Measurements from ENCODE around the gene CRLF1.

CRLF1 gene

DNA sequence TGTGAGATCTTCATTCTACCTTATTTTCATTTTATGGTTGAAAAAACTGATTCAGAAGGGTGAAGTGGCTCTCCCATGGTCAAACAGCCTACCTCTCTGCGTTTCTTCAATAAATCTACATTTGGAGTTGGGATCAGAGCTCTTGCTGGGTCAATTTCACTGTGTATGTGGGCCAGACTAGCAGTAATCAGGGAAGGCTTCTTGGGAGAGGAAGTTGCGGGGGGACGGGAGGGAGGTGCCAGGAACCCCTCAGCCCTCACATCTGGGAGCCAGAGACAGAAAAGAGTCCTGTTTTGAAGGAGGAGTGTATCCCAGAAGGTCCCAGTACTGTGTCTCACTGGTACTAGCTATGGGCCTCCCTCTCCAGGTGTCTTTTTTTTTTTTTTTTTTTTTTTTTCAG, 48.0 kb downstream of the CRLF1 start:
- Histone ChIP-seq H3K9ac (ENCODE audit: low read length in 5 of 5) (peak overlapping the region; percentile 88 to 96 (median 92)), H3K4me3 (ENCODE audit: low read depth in 1 of 5, low read length in 5 of 5) (peak overlapping the region; percentile 75 to 95 (median 88)), H3K9me3 (ENCODE audit: control insufficient read depth in 5 of 5, low read length in 5 of 5) (no peaks in the 10 kb centered on the region), H3K27me3 (ENCODE audit: control insufficient read depth in 5 of 5, insufficient read depth in 4 of 5, low read length in 5 of 5) (no peaks in the 10 kb centered on the region), H3K4me1 (ENCODE audit: control insufficient read depth in 5 of 5, insufficient read depth in 5 of 5, low read length in 5 of 5) (peaks cover 2 to 33% (median 32%) of the 10 kb centered on the region in 5 donors), H3K27ac (ENCODE audit: low read depth, low read length) (peak overlapping the region; percentile 86), H3K36me3 (ENCODE audit: control insufficient read depth in 5 of 5, insufficient read depth in 5 of 5, low read length in 5 of 5) (peaks cover 0 to 19% (median 9%) of the 10 kb centered on the region in 5 donors)

GRCh38 chr19:18558202-18558555, 48.4 kb downstream of the CRLF1 start:
- H3K27me3 ChIP-seq (ENCODE audit: control insufficient read depth in 5 of 5, insufficient read depth in 4 of 5, low read length in 5 of 5) = no peaks in the 10 kb centered on the region
- peak overlapping the region; percentile 88 to 96 (median 92) for H3K9ac ChIP-seq (ENCODE audit: low read length in 5 of 5)
- peak overlapping the region; percentile 86 for H3K27ac ChIP-seq (ENCODE audit: low read depth, low read length)
- peaks cover 2 to 33% (median 32%) of the 10 kb centered on the region in 5 donors for H3K4me1 ChIP-seq (ENCODE audit: control insufficient read depth in 5 of 5, insufficient read depth in 5 of 5, low read length in 5 of 5)
- peak overlapping the region; percentile 75 to 95 (median 88) for H3K4me3 ChIP-seq (ENCODE audit: low read depth in 1 of 5, low read length in 5 of 5)
- H3K36me3 ChIP-seq (ENCODE audit: control insufficient read depth in 5 of 5, insufficient read depth in 5 of 5, low read length in 5 of 5) = peaks cover 0 to 16% (median 9%) of the 10 kb centered on the region in 5 donors
- no peaks in the 10 kb centered on the region for H3K9me3 ChIP-seq (ENCODE audit: control insufficient read depth in 5 of 5, low read length in 5 of 5)

DNA sequence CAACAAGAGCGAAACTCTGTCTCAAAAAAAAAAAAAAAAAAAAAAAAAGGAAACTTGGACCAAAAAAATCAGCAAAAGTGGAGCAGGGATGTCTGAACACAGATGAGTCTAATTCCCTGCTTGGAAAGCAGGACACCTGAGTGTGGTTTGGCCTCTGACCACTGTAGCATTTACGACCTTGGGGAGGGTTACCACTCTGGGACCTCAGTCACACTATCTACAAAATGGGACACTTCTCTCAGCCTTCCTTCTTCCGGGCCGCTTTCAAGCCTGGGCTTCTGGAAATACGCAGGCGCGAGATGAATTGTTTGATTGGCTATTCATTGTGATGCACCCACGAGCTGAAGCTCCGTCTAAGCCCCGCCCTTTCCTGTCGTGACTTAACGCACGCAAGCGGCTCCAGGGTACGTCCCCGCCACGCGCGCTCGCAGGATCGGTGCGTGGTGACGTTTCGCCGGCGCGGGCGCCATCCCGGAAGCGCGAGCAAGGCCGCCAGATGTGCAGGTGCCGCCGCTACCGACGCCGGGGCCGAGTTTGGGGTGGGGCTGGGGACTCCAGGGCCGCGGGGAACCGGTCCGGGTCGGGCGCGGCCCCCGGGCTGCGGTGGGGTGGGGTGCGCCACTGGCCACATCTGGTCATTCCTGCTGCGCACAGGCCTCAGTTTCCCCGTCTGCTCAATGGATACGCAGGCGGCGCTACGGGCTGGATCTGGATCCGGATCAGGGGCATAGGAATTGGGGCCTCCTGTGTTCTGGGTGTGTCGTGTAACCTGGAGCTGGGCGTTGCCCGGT, 49.0 kb downstream of the CRLF1 start, which contains the start of gene KXD1:
Gene KXD1 (plus strand): TSS at position 460 of the 791 bp plus-strand sequence. CDS start 4,187 bp downstream, outside the sequence.
- Histone ChIP-seq H3K4me1 (ENCODE audit: control insufficient read depth in 5 of 5, insufficient read depth in 5 of 5, low read length in 5 of 5) (peaks cover 2 to 31% (median 29%) of the 10 kb centered on the region in 5 donors), H3K9ac (ENCODE audit: low read length in 5 of 5) (peak within 1 kb of the TSS; percentile 88 to 96 (median 92)), H3K36me3 (ENCODE audit: control insufficient read depth in 5 of 5, insufficient read depth in 5 of 5, low read length in 5 of 5) (peaks cover 0 to 10% (median 7%) of the 10 kb centered on the region in 5 donors), H3K9me3 (ENCODE audit: control insufficient read depth in 5 of 5, low read length in 5 of 5) (no peaks in the 10 kb centered on the region), H3K4me3 (ENCODE audit: low read depth in 1 of 5, low read length in 5 of 5) (peak within 1 kb of the TSS; percentile 75 to 95 (median 88)), H3K27me3 (ENCODE audit: control insufficient read depth in 5 of 5, insufficient read depth in 4 of 5, low read length in 5 of 5) (no peaks in the 10 kb centered on the region), H3K27ac (ENCODE audit: low read depth, low read length) (peak within 1 kb of the TSS; percentile 86)

DNA sequence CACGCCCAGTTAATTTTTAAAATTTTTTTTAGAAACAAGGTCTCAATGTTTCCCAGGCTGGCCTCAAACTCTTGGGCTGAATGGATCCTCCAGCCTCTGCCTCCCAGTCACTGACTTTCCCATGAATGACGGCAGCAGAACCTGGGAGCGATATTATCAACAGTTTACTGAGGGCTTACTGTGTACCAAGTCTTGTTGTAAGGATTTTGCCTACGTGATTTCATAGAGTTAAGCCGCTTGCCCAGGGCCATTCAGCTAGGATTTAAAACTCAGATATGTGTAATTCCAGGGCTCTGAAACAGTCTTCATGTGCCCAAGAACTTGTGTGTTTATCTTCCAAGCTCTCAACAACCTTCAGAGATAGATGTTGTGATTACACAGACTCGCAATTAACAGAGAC, 55.0 kb downstream of the CRLF1 start:
- H3K27me3 ChIP-seq (ENCODE audit: control insufficient read depth in 5 of 5, insufficient read depth in 4 of 5, low read length in 5 of 5) = no peaks in the 10 kb centered on the region
- no peaks in the 10 kb centered on the region for H3K4me1 ChIP-seq (ENCODE audit: control insufficient read depth in 5 of 5, insufficient read depth in 5 of 5, low read length in 5 of 5)
- H3K36me3 ChIP-seq (ENCODE audit: control insufficient read depth in 5 of 5, insufficient read depth in 5 of 5, low read length in 5 of 5) = no peaks in the 10 kb centered on the region
- H3K9ac ChIP-seq (ENCODE audit: low read length in 5 of 5) = no peak overlapping the region
- H3K9me3 ChIP-seq (ENCODE audit: control insufficient read depth in 5 of 5, low read length in 5 of 5) = no peaks in the 10 kb centered on the region
- no peak overlapping the region for H3K27ac ChIP-seq (ENCODE audit: low read depth, low read length)
- no peak overlapping the region for H3K4me3 ChIP-seq (ENCODE audit: low read depth in 1 of 5, low read length in 5 of 5)

DNA sequence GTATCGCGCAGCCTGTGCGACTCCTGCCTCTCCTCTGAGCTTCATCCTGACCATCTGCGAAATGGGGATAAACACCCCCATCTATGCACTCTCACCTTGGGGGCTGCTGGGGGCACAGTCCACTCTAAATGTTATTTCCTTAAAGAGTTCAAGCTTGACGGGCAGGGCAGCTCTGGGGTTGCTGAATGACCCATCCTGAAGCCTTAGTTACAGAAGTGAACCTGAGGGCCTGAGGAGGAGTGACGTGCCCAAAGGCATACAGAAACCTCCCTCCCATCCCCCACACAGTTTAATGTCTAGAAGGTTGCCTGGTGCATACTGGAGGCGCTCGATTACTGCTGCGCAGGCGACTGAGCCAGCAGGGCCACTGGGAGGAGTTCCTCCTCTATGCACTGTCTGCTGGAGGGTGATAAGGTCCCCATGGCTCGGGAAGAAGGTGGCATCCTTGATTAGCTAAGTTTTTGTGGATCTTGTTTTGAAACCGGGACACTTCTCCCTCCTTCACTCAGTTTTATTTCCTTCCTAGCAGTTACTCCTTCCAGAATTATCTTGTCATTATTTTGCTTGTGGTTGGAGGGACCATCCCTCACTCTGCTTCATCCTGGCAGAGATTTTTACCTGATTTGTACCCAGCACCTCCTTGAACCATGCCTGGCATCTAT, 62.7 kb downstream of the CRLF1 start:
- Histone ChIP-seq H3K9me3 (ENCODE audit: control insufficient read depth in 5 of 5, low read length in 5 of 5) (no peaks in the 10 kb centered on the region), H3K27me3 (ENCODE audit: control insufficient read depth in 5 of 5, insufficient read depth in 4 of 5, low read length in 5 of 5) (no peaks in the 10 kb centered on the region), H3K9ac (ENCODE audit: low read length in 5 of 5) (peak overlapping the region in 3 of 5 donors; percentile 45 to 49 (median 47)), H3K4me1 (ENCODE audit: control insufficient read depth in 5 of 5, insufficient read depth in 5 of 5, low read length in 5 of 5) (peaks cover 0 to 24% (median 19%) of the 10 kb centered on the region in 5 donors), H3K4me3 (ENCODE audit: low read depth in 1 of 5, low read length in 5 of 5) (peak overlapping the region; percentile 49 to 79 (median 67)), H3K27ac (ENCODE audit: low read depth, low read length) (no peak overlapping the region), H3K36me3 (ENCODE audit: control insufficient read depth in 5 of 5, insufficient read depth in 5 of 5, low read length in 5 of 5) (peaks cover 4 to 26% (median 20%) of the 10 kb centered on the region in 5 donors)

Measured in subcutaneous abdominal adipose tissue (tissue), 5 donors.